K562 (cell line): ENCODE measurements around the gene PHF20. TPM values are rescaled to one million over a fixed set of nuclear protein-coding genes. Genes with fewer than 3 reads are reported as not detected.

ENCODE experiments used
- BCL6 ChIP-seq: fragments of 250-450 bp; sonication (Bioruptor Pico); IDR thresholded peaks from 2 replicates; pipeline ENCODE4 v1.4.0; 2020
- HIVEP1 ChIP-seq: fragments of 250-450 bp; sonication (Bioruptor Pico); IDR thresholded peaks from 2 replicates; pipeline ENCODE4 v1.4.0; 2020; ENCODE audit warnings: mild to moderate bottlenecking
- LEF1 ChIP-seq: fragments of 450-650 bp; IDR thresholded peaks from 2 replicates; pipeline ENCODE4 v1.6.1; 2016; ENCODE audit warnings: mild to moderate bottlenecking
- MYC ChIP-seq, 2 experiments: fragments of 250-450 bp in 1 of 2; sonication (Bioruptor Pico) in 1 of 2; IDR thresholded peaks; 2 replicates each; pipeline versions ENCODE4 v1.5.1 to v1.6.1; 2012 to 2021; ENCODE audit warnings: low read depth in 2 of 2, borderline replicate concordance in 1 of 2, improper control_type of control experiment in 1 of 2, low read length in 1 of 2, mild to moderate bottlenecking in 1 of 2, moderate library complexity in 1 of 2
- SNRNP70 ChIP-seq: fragments of 200-400 bp; formaldehyde crosslinking; optimal IDR thresholded peaks from 2 replicates; pipeline ENCODE3; 2017; ENCODE audit warnings: low read depth, low read length
- SRF ChIP-seq, 2 experiments: fragments of 250-450, 450-650 bp in 1 of 2; sonication (Bioruptor Pico) in 1 of 2; sonication (generic) in 1 of 2; formaldehyde crosslinking; IDR thresholded peaks; 2 replicates each; pipeline versions ENCODE4 v1.5.0 to v1.5.1; 2020 to 2022; ENCODE audit warnings: mild to moderate bottlenecking in 1 of 2, missing genetic modification reagents in 1 of 2
- TFE3 ChIP-seq: fragments of 450-650 bp; formaldehyde crosslinking; IDR thresholded peaks from 2 replicates; pipeline ENCODE4 v1.4.0; 2020; ENCODE audit warnings: mild to moderate bottlenecking, mixed read lengths
- THRAP3 ChIP-seq: fragments of 450-650 bp; IDR thresholded peaks from 2 replicates; pipeline ENCODE4 v1.6.1; 2016; ENCODE audit warnings: mild to moderate bottlenecking, inconsistent platforms, borderline replicate concordance
- ZNF124 ChIP-seq: sonication (generic); formaldehyde crosslinking; IDR thresholded peaks from 2 replicates; pipeline ENCODE4 v1.8.1; 2022; ENCODE audit warnings: missing genetic modification reagents
- ZNF830 ChIP-seq: fragments of 250-450 bp; sonication (Bioruptor Pico); IDR thresholded peaks from 2 replicates; pipeline ENCODE4 v1.5.0; 2021; ENCODE audit warnings: mild to moderate bottlenecking
- polyA plus RNA-seq, 8 experiments: library from polyadenylated mRNA; depleted of rRNA in 4 of 8; stranded (reverse) in 5 of 8; unstranded in 3 of 8; fragments of >200 nt; fragmentation: Nextera tagmentation in 2 of 8; fragmentation: Illumina TruSeq in 1 of 8; extraction: Ambion mirVana in 2 of 8; extraction: Trizol in 1 of 8; gene quantifications; 2 replicates each; pipeline versions ENCODE4 v1.2.1 to v1.2.3, GENCODE V29; 2011 to 2014; ENCODE audit warnings: inconsistent platforms in 1 of 8, missing spikeins in 1 of 8
- total RNA-seq, 7 experiments: library from RNA; depleted of rRNA in 6 of 7; stranded (reverse); fragments of >200 nt in 6 of 7; fragmentation: Illumina TruSeq in 2 of 7; extraction: Trizol in 2 of 7; gene quantifications; 2 replicates each; pipeline versions ENCODE4 v1.2.1 to v1.2.3, GENCODE V29; 2011 to 2021; ENCODE audit warnings: low replicate concordance in 1 of 7
- TF ChIP-seq, protein P1 (sequence below): fragments of 250-450 bp; sonication (Bioruptor Pico); IDR thresholded peaks from 2 replicates; pipeline ENCODE4 v1.4.0; 2020
- TF ChIP-seq, protein P2 (sequence below): fragments of 450-650 bp; IDR thresholded peaks from 2 replicates; pipeline ENCODE4 v1.7.0; 2016; ENCODE audit warnings: borderline replicate concordance
- TF ChIP-seq, protein P3 (sequence below): IDR thresholded peaks from 2 replicates; pipeline ENCODE4 v1.6.1; 2011; ENCODE audit not compliant: insufficient read length; ENCODE audit errors: extremely low read depth
- TF ChIP-seq, protein P4 (sequence below): fragments of 450-650 bp; formaldehyde crosslinking; IDR thresholded peaks from 2 replicates; pipeline ENCODE4 v1.4.0; 2022; ENCODE audit warnings: missing genetic modification characterization

The PHF20 gene
- total and polyA plus RNA-seq, 9 of the 15 experiments (the other 6 are each of a cell fraction or from before 2014, with no cell fraction given), result 49.9 to 196 (median 70.7) TPM

DNA sequence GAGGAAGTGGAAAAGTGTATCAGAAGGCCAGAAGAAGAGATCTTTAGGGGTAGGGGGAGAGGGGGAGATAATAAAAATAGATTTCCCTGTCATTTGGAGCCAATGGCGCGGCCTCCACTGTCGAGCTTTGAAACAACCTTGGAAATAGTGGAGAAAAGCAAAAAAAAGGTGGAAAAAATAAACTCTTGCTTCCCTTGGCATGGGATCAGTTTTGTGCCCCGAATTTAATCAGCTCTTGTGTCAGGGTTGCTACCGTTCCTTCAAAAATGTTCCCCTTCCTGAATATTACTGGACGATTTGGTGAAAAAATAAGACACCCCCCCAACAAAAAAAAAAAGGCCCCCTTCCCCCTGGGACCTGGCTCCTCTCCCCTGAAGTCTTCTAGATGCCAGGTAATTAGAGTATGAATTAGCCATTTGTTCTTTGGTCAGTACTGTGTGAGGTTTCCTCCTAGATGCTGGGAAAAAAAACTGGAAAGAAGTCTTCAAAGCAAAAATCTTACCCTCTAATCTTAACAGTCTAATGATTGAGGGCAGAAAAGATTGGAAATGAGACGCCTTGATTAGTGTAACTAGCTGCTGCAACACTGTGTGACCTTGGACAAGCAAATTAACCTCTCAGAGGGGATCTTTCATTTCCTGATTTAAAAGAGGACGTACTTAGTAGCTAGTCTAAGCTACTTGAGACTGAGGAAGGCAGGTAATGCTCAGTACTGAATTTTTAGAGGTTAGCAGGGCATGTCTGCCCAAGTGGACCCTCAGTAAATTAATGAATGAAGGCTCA lies 28.9 kb upstream of the PHF20 start (continued):
- TF ChIP-seq, protein P1, sequence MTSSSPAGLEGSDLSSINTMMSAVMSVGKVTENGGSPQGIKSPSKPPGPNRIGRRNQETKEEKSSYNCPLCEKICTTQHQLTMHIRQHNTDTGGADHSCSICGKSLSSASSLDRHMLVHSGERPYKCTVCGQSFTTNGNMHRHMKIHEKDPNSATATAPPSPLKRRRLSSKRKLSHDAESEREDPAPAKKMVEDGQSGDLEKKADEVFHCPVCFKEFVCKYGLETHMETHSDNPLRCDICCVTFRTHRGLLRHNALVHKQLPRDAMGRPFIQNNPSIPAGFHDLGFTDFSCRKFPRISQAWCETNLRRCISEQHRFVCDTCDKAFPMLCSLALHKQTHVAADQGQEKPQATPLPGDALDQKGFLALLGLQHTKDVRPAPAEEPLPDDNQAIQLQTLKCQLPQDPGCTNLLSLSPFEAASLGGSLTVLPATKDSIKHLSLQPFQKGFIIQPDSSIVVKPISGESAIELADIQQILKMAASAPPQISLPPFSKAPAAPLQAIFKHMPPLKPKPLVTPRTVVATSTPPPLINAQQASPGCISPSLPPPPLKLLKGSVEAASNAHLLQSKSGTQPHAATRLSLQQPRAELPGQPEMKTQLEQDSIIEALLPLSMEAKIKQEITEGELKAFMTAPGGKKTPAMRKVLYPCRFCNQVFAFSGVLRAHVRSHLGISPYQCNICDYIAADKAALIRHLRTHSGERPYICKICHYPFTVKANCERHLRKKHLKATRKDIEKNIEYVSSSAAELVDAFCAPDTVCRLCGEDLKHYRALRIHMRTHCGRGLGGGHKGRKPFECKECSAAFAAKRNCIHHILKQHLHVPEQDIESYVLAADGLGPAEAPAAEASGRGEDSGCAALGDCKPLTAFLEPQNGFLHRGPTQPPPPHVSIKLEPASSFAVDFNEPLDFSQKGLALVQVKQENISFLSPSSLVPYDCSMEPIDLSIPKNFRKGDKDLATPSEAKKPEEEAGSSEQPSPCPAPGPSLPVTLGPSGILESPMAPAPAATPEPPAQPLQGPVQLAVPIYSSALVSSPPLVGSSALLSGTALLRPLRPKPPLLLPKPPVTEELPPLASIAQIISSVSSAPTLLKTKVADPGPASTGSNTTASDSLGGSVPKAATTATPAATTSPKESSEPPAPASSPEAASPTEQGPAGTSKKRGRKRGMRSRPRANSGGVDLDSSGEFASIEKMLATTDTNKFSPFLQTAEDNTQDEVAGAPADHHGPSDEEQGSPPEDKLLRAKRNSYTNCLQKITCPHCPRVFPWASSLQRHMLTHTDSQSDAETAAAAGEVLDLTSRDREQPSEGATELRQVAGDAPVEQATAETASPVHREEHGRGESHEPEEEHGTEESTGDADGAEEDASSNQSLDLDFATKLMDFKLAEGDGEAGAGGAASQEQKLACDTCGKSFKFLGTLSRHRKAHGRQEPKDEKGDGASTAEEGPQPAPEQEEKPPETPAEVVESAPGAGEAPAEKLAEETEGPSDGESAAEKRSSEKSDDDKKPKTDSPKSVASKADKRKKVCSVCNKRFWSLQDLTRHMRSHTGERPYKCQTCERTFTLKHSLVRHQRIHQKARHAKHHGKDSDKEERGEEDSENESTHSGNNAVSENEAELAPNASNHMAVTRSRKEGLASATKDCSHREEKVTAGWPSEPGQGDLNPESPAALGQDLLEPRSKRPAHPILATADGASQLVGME (CRISPR knock-in tag), result no peak
- TF ChIP-seq MYC (IDR thresholded peaks at IDR 0.05; ENCODE audit: low read depth, low read length) (no peak), MYC (CRISPR knock-in tag; IDR thresholded peaks at IDR 0.05; ENCODE audit: borderline replicate concordance, low read depth) (peak; percentile 45; the same call in 1 of the 2 replicates), ZNF124 (CRISPR knock-in tag) (no peak), ZNF830 (CRISPR knock-in tag) (0 out of 2 replicates have a peak, but pooled peaks have one; percentile 52), SNRNP70 (no peak), BCL6 (CRISPR knock-in tag) (no peak), HIVEP1 (CRISPR knock-in tag) (no peak), LEF1 (no peak), THRAP3 (peak; percentile 49; the same call in 1 of the 2 replicates), TFE3 (CRISPR knock-in tag) (no peak), SRF (CRISPR knock-in tag; IDR thresholded peaks at IDR 0.05) (no peak)
- TF ChIP-seq, protein P2, sequence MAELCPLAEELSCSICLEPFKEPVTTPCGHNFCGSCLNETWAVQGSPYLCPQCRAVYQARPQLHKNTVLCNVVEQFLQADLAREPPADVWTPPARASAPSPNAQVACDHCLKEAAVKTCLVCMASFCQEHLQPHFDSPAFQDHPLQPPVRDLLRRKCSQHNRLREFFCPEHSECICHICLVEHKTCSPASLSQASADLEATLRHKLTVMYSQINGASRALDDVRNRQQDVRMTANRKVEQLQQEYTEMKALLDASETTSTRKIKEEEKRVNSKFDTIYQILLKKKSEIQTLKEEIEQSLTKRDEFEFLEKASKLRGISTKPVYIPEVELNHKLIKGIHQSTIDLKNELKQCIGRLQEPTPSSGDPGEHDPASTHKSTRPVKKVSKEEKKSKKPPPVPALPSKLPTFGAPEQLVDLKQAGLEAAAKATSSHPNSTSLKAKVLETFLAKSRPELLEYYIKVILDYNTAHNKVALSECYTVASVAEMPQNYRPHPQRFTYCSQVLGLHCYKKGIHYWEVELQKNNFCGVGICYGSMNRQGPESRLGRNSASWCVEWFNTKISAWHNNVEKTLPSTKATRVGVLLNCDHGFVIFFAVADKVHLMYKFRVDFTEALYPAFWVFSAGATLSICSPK, result no peak
- TF ChIP-seq, protein P3, sequence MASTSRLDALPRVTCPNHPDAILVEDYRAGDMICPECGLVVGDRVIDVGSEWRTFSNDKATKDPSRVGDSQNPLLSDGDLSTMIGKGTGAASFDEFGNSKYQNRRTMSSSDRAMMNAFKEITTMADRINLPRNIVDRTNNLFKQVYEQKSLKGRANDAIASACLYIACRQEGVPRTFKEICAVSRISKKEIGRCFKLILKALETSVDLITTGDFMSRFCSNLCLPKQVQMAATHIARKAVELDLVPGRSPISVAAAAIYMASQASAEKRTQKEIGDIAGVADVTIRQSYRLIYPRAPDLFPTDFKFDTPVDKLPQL, result no peak
- TF ChIP-seq, protein P4, sequence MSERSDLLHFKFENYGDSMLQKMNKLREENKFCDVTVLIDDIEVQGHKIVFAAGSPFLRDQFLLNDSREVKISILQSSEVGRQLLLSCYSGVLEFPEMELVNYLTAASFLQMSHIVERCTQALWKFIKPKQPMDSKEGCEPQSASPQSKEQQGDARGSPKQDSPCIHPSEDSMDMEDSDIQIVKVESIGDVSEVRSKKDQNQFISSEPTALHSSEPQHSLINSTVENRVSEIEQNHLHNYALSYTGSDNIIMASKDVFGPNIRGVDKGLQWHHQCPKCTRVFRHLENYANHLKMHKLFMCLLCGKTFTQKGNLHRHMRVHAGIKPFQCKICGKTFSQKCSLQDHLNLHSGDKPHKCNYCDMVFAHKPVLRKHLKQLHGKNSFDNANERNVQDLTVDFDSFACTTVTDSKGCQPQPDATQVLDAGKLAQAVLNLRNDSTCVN (CRISPR knock-in tag), result peak; percentile 93
